ENCODE data around the gene FAM13A.
"Not testable (repeated sequence)": the region's sequence is repeated elsewhere in the genome, so short reads cannot be mapped to it uniquely, and the experiment has no call there.

FAM13A gene

GRCh38 chr4:89056953-89057398 lies at the start of gene FAM13A:
Gene FAM13A, minus strand, starts transcription at chr4:89057185. Its CDS starts 221 bp downstream, at chr4:89056964.
- in situ Hi-C loops (cut with MboI; ENCODE audit: low sequenced_read_pairs): no loop called here

GRCh38 chr4:89105726-89106125 lies 48.7 kb upstream of the FAM13A start:
- in situ Hi-C loops (cut with MboI; ENCODE audit: low sequenced_read_pairs): no loop called here

- in situ Hi-C loops (cut with MboI; ENCODE audit: low sequenced_read_pairs): no loop called here
Observed at GRCh38 chr4:89101256-89102161, 44.5 kb upstream of the FAM13A start.

GRCh38 chr4:89100853-89101252 lies 43.9 kb upstream of the FAM13A start:
- in situ Hi-C loops (cut with MboI; ENCODE audit: low sequenced_read_pairs): no loop called here

GRCh38 chr4:89099471-89099870 lies 42.5 kb upstream of the FAM13A start:
- in situ Hi-C loops (cut with MboI; ENCODE audit: low sequenced_read_pairs): no loop called here

- in situ Hi-C loops (cut with MboI; ENCODE audit: low sequenced_read_pairs): no loop called here
Observed at GRCh38 chr4:89099034-89099433, 42.0 kb upstream of the FAM13A start.

- in situ Hi-C loops (cut with MboI; ENCODE audit: low sequenced_read_pairs): no loop called here
Observed at GRCh38 chr4:89078300-89078699, 21.3 kb upstream of the FAM13A start.

GRCh38 chr4:89077761-89078160 lies 20.8 kb upstream of the FAM13A start:
- in situ Hi-C loops (cut with MboI; ENCODE audit: low sequenced_read_pairs): no loop called here

GRCh38 chr4:89072921-89073320 lies 15.9 kb upstream of the FAM13A start:
- in situ Hi-C loops (cut with MboI; ENCODE audit: low sequenced_read_pairs): no loop called here

GRCh38 chr4:89071311-89071710 lies 14.3 kb upstream of the FAM13A start:
- in situ Hi-C loops (cut with MboI; ENCODE audit: low sequenced_read_pairs): no loop called here

- in situ Hi-C loops (cut with MboI; ENCODE audit: low sequenced_read_pairs): no loop called here
Observed at GRCh38 chr4:89070041-89070440, 13.1 kb upstream of the FAM13A start.

- in situ Hi-C loops (cut with MboI; ENCODE audit: low sequenced_read_pairs): no loop called here
Observed at GRCh38 chr4:89069481-89069880, 12.5 kb upstream of the FAM13A start.

- in situ Hi-C loops (cut with MboI; ENCODE audit: low sequenced_read_pairs): no loop called here
Observed at GRCh38 chr4:89067417-89067816, 10.4 kb upstream of the FAM13A start.

GRCh38 chr4:89064848-89065247 lies 7.9 kb upstream of the FAM13A start:
- in situ Hi-C loops (cut with MboI; ENCODE audit: low sequenced_read_pairs): no loop called here

GRCh38 chr4:89057844-89058243 lies 859 bp upstream of the FAM13A start:
- in situ Hi-C loops (cut with MboI; ENCODE audit: low sequenced_read_pairs): not testable (repeated sequence)

GRCh38 chr4:89056292-89056952 lies 563 bp downstream of the FAM13A start:
- in situ Hi-C loops (cut with MboI; ENCODE audit: low sequenced_read_pairs): no loop called here

GRCh38 chr4:89055157-89056080 lies 1.6 kb downstream of the FAM13A start:
- in situ Hi-C loops (cut with MboI; ENCODE audit: low sequenced_read_pairs): no loop called here

- in situ Hi-C loops (cut with MboI; ENCODE audit: low sequenced_read_pairs): no loop called here
Observed at GRCh38 chr4:89054627-89055026, 2.4 kb downstream of the FAM13A start.

GRCh38 chr4:89049853-89050252 lies 7.1 kb downstream of the FAM13A start:
- in situ Hi-C loops (cut with MboI; ENCODE audit: low sequenced_read_pairs): no loop called here

GRCh38 chr4:89048906-89049601 lies 7.9 kb downstream of the FAM13A start:
- in situ Hi-C loops (cut with MboI; ENCODE audit: low sequenced_read_pairs): no loop called here

All from hTERT RPE-1 (cell line).